ENCODE data around the gene MAK. TPM values are rescaled to one million over a fixed set of nuclear protein-coding genes. Genes with fewer than 3 reads are reported as not detected.

Gene MAK, protein sequence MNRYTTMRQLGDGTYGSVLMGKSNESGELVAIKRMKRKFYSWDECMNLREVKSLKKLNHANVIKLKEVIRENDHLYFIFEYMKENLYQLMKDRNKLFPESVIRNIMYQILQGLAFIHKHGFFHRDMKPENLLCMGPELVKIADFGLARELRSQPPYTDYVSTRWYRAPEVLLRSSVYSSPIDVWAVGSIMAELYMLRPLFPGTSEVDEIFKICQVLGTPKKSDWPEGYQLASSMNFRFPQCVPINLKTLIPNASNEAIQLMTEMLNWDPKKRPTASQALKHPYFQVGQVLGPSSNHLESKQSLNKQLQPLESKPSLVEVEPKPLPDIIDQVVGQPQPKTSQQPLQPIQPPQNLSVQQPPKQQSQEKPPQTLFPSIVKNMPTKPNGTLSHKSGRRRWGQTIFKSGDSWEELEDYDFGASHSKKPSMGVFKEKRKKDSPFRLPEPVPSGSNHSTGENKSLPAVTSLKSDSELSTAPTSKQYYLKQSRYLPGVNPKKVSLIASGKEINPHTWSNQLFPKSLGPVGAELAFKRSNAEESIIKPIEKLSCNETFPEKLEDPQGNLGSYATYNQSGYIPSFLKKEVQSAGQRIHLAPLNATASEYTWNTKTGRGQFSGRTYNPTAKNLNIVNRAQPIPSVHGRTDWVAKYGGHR
- total RNA-seq (2021; ENCODE audit: unreplicated experiment) (0.22 TPM), Bru-seq, nascent RNA (percentile 21 among the genes with signal in this experiment), BruChase-seq, experiment 1, labeled RNA remaining after a 6-hour chase (percentile 20 among the genes with signal in this experiment), BruChase-seq, experiment 2, labeled RNA remaining after a 2-hour chase (percentile 18 among the genes with signal in this experiment)
- polyA plus RNA-seq (2012): 0.02 and 0.08 TPM in 2 replicates
- long read RNA-seq, partial matches to known transcripts: 0 of 1 reads
- long read RNA-seq, other reads (novel, unspliced or antisense): 1 of 1 reads

DNA sequence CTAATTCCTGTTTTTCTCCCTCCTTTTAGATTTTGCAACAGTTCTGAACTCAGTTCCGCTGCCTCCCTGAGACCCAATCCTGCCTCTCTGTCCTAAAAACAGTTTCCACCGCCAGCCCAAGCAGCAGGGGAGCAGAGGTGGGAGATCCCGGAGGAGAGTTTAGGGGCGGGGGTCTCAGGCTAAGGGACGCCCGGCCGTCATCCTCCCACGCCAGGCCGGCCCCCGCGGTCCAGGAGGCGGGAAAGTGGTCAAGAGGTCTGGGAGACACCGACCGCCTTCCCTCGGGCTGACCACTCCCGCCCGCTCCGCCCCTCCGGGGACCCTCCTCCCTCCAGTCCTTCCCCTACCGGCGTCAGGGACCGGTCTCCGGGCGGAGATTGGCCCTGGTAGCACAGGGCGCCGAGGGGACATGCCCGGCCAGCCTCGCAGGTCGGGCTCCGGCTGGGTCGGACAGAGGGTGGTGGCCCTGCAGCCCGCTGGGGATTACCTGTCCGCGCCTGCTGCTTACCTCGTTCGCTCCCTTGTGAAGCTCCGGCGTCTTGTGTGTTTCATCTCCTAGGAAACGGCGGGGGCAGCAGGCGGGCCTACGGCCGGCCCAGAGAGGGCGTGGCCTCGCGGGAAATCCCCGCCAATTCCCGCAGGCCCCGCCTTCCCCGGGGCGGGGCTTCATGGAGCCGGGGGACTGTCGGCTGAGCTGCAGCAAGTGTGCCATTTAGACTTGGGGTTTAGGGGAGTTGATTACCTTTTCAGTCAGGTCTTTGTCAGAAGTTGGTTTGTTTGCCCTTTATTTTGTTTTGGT lies at the start of gene MAK:
TSS of gene MAK (minus strand) at position 545 of the 799 bp plus-strand sequence. CDS start 7,891 bp downstream, outside the sequence.
- H3K27ac ChIP-seq (ENCODE audit: low read depth, low read length): no peak within 1 kb of the TSS
- intact Hi-C loops (cut with micrococcal nuclease): no loop called here
- no peak for TF ChIP-seq SIN3A (IDR thresholded peaks at IDR 0.05; ENCODE audit: low read depth)
- TF ChIP-seq YY1 (IDR thresholded peaks at IDR 0.05; ENCODE audit: extremely low read depth, insufficient replicate concordance, low read depth, low read length): no peak
- TF ChIP-seq RAD21 (IDR thresholded peaks at IDR 0.05; ENCODE audit: low read depth): no peak
- peak; percentile 66 for TF ChIP-seq EGR1 (IDR thresholded peaks at IDR 0.05; ENCODE audit: low read depth)
- TF ChIP-seq, protein P1, sequence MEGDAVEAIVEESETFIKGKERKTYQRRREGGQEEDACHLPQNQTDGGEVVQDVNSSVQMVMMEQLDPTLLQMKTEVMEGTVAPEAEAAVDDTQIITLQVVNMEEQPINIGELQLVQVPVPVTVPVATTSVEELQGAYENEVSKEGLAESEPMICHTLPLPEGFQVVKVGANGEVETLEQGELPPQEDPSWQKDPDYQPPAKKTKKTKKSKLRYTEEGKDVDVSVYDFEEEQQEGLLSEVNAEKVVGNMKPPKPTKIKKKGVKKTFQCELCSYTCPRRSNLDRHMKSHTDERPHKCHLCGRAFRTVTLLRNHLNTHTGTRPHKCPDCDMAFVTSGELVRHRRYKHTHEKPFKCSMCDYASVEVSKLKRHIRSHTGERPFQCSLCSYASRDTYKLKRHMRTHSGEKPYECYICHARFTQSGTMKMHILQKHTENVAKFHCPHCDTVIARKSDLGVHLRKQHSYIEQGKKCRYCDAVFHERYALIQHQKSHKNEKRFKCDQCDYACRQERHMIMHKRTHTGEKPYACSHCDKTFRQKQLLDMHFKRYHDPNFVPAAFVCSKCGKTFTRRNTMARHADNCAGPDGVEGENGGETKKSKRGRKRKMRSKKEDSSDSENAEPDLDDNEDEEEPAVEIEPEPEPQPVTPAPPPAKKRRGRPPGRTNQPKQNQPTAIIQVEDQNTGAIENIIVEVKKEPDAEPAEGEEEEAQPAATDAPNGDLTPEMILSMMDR (IDR thresholded peaks at IDR 0.05 in 2 of 3, conservative IDR thresholded peaks at IDR 0.05 in 1 of 3; ENCODE audit: borderline replicate concordance in 1 of 3, insufficient read depth in 1 of 3, low read depth in 2 of 3, low read length in 2 of 3): no peak
- TF ChIP-seq EZH2 (IDR thresholded peaks at IDR 0.05): no peak
- 0 out of 2 replicates have a peak, but pooled peaks have one; percentile 51 for TF ChIP-seq POLR2AphosphoS5 (IDR thresholded peaks at IDR 0.05; ENCODE audit: low read depth, low read length)
- TF ChIP-seq TCF7L2 (IDR thresholded peaks at IDR 0.05; ENCODE audit: borderline replicate concordance, extremely low read depth, insufficient read depth, insufficient read length): peak; percentile 58
- no peak for TF ChIP-seq POLR2A (IDR thresholded peaks at IDR 0.05; ENCODE audit: borderline replicate concordance, extremely low read depth, insufficient read depth, insufficient read length)
- TF ChIP-seq ZBTB33 (IDR thresholded peaks at IDR 0.05; ENCODE audit: extremely low read depth, insufficient replicate concordance, low read length): no peak
- TF ChIP-seq, protein P2, sequence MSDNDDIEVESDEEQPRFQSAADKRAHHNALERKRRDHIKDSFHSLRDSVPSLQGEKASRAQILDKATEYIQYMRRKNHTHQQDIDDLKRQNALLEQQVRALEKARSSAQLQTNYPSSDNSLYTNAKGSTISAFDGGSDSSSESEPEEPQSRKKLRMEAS (IDR thresholded peaks at IDR 0.05): peak; percentile 28; the same call in 1 of the 2 replicates

More for the DNA sequence above, at the start of gene MAK:
- no peaks in the 10 kb centered on the region for H3K36me3 ChIP-seq (ENCODE audit: control insufficient read depth in 1 of 2, insufficient read depth in 2 of 2, low read length in 2 of 2)
- ChIA-PET CTCF (no interaction called here), POLR2A (no interaction called here), RAD21 (ENCODE audit: low non-redundant PET in 1 of 2, low total read pairs in 2 of 2, uncharacterized antibody in 2 of 2, unreplicated experiment in 2 of 2) (no interaction called here)
- H3K4me2 ChIP-seq (ENCODE audit: low read length): peak within 1 kb of the TSS; percentile 94
- H3K79me2 ChIP-seq (ENCODE audit: insufficient read depth, low read length): no peaks in the 10 kb centered on the region
- H3K4me1 ChIP-seq (ENCODE audit: control insufficient read depth in 1 of 2, insufficient read depth in 2 of 2, low read length in 2 of 2): peaks cover 10 to 21% of the 10 kb centered on the region in 2 experiments; a peak in 3 of 4 replicates
- peak within 1 kb of the TSS; percentile 46 to 61 for H3K4me3 ChIP-seq (replicated peaks in 1 of 2; ENCODE audit: low read depth in 1 of 2, low read length in 2 of 2)
- H2AFZ ChIP-seq (ENCODE audit: low read depth, low read length, poor library complexity, severe bottlenecking): peak within 1 kb of the TSS; percentile 5
- no TSS peak for BruUV-seq (replicated peaks)
- ATAC-seq: peak; percentile 93
- peaks cover 21% of the 10 kb centered on the region for H3K27me3 ChIP-seq (ENCODE audit: insufficient read depth, low read length)
- peak; percentile 81 for DNase-seq (ENCODE audit: low read depth, low spot score)
- no peaks in the 10 kb centered on the region for H3K9me2 ChIP-seq (ENCODE audit: insufficient read depth)
- peak within 1 kb of the TSS; percentile 62 for H3K9ac ChIP-seq (ENCODE audit: low read length)
- no peaks in the 10 kb centered on the region for H3K9me3 ChIP-seq (ENCODE audit: control insufficient read depth in 1 of 2, insufficient read depth in 1 of 2, low read depth in 1 of 2, low read length in 2 of 2)
- no peaks in the 10 kb centered on the region for H4K20me1 ChIP-seq (ENCODE audit: insufficient read depth)
